ACHN (cell line): ENCODE measurements around the gene UBQLNL.

ENCODE experiments used
- DNase-seq: peaks from one replicate; pipeline ENCODE4 v3.0.0-alpha.2; 2015
- in situ Hi-C: cut with HindIII; loops from 2 replicates; pipeline ENCODE4 v1.10.0; 2017; ENCODE audit warnings: low sequenced_read_pairs, low pct_ligation_motif_present, low pct_unique_long_range_greater_than_20kb

The UBQLNL gene

DNA sequence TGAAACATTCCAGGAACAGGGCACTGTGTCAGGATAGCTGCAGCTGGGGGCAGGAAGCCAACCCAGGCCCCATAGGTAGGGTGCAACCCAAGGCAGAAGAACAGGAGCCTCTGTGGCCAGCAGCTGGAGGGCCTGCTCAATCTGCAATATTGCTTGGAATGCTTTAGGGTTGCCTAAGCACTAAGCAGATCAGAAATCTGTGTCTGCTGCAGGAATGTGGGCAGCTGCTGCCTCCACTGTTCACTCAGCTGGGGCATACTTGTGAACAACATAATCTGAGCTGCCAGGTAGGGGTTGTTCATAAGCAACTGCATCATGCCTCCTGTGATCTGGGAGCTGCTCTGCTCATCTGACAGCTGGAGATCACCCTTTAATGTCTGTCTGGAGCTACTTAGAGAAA, 1.7 kb downstream of the UBQLNL start:
- no peak for DNase-seq
- in situ Hi-C loops, result no loop called here

GRCh38 chr11:5509803-5510202, 6.7 kb downstream of the UBQLNL start, which contains the start of gene UBQLN3:
UBQLN3 (minus strand) TSS chr11:5509957; CDS start chr11:5509558, 399 bp downstream.
- DNase-seq, result no peak
- in situ Hi-C loops, result no loop called here

DNA sequence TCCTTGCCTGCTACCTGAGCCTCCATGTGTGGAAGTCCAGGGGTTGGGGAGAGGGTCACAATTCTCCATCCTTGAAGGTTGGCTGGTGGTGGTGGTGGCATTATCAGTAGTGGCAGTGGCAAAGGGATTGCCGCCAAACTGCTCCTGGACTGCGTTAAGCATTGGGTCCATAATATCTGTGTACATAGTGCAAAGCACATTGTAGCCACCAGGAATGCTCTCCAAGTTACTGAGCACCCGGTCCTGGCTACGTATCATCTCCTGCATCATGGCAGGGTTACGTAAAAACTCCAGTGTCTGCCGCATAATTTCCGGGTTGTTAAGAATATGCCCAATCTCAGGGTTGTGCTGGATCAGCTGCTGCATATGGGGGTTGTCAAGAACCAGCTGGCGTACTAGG, 7.9 kb downstream of the UBQLNL start:
- no peak for DNase-seq
- in situ Hi-C loops, result no loop called here

- in situ Hi-C loops, result no loop called here
These were observed 8.6 kb downstream of the UBQLNL start for GRCh38 chr11:5507933-5508305.

GRCh38 chr11:5507177-5507932, 9.1 kb downstream of the UBQLNL start:
- in situ Hi-C loops, result no loop called here
- DNase-seq, result no peak

More at GRCh38 chr11:5507933-5508305, 8.6 kb downstream of the UBQLNL start:
- no peak for DNase-seq

- DNase-seq, result no peak
- in situ Hi-C loops, result no loop called here
These were observed 11.0 kb downstream of the UBQLNL start for GRCh38 chr11:5505363-5506048.

DNA sequence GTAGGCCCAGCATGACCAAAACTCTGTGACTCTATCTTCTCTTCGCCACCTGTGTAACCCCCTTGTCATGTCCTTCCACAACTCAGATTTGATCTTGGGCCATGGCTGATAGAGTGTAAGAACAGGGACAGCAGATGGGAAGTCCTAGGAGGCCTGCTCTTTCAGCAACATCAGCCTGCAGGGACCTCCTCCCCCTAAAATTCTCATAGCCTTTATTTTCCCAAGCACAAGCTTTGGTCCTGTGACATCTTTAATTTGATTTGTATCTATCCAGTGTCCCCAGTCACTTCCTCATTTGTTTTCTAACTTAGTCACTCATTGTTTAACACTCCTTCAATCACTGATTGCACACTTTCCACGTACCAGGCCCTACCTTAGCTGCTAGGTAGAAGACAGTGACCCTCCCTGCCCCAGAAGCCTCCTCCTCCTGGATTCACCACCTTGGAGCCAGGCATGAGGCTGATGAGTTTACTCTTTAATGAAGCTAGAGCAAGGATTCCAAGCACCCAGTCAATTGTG, 12.0 kb downstream of the UBQLNL start:
- DNase-seq, result no peak
- in situ Hi-C loops, result no loop called here

DNA sequence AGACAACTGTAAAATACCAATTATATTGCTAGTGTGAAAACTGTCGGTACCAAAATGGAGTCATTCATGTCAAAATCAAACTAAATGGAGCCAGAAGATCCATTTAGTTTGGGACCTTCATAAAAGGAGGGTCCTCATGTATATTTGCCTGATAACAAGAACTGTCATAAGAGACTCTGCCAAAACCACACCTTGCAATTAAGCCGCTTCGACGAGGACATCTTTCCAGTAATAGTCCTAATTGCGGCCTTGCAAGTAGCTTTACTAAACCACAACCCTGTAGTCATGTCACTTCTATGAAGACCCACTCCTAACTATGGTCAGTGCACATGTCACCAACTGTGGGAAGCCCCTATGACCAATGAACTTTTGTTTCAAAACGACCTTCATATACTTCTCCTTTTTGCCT, 16.1 kb downstream of the UBQLNL start:
- DNase-seq, result no peak
- in situ Hi-C loops, result no loop called here

GRCh38 chr11:5499671-5500070, 16.8 kb downstream of the UBQLNL start:
- in situ Hi-C loops, result no loop called here

GRCh38 chr11:5489576-5490357, 26.7 kb downstream of the UBQLNL start:
- in situ Hi-C loops, result no loop called here
- DNase-seq, result no peak

More at GRCh38 chr11:5499671-5500070, 16.8 kb downstream of the UBQLNL start:
- DNase-seq, result no peak

- no peak for DNase-seq
- in situ Hi-C loops, result no loop called here
These were observed 27.6 kb downstream of the UBQLNL start for GRCh38 chr11:5488798-5489399.

DNA sequence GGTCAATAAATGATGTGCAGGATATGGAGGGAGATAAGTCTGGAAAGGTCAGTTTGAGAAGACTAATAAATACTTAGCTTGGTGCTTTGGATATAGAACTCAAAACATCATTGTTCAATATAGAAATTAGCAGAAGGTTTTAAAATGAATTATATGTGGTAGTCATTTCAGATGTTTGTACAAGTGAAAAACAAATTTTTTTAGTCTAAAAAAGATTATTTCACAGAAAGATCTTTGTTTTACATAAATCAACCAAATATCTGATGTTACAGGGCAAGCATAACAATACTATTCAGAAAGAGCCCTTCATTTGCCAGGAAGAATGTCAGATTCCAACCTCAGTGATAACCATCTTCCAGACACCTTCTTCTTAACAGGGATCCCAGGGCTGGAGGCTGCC, 28.1 kb downstream of the UBQLNL start, which contains the start of gene OR52D1:
TSS of gene OR52D1 (plus strand) at position 301 of the 400 bp plus-strand sequence. CDS start at position 323, 22 bp downstream.
- in situ Hi-C loops, result no loop called here
- no peak for DNase-seq

DNA sequence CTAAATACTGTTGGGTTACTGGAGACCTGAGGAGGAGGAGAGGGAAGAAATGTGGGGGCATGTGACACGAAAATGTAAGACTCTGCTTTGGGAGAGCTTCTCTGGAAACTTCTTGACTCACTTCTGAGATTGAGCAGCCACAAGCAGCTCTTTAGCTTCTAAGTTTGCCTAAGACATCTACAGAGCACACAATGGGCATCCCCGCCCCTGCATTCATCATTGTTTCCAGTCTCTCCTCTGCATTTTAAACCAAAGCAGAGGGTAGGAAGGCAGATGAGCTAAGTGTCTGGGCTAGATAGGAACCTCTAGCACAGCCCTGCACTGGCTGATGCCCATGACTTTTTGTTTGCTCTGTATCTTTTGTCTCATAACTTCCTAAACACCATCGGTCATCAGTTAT, 30.1 kb downstream of the UBQLNL start:
- DNase-seq, result no peak
- in situ Hi-C loops, result no loop called here

GRCh38 chr11:5486003-5486402, 30.5 kb downstream of the UBQLNL start:
- in situ Hi-C loops, result no loop called here
- DNase-seq, result no peak

DNA sequence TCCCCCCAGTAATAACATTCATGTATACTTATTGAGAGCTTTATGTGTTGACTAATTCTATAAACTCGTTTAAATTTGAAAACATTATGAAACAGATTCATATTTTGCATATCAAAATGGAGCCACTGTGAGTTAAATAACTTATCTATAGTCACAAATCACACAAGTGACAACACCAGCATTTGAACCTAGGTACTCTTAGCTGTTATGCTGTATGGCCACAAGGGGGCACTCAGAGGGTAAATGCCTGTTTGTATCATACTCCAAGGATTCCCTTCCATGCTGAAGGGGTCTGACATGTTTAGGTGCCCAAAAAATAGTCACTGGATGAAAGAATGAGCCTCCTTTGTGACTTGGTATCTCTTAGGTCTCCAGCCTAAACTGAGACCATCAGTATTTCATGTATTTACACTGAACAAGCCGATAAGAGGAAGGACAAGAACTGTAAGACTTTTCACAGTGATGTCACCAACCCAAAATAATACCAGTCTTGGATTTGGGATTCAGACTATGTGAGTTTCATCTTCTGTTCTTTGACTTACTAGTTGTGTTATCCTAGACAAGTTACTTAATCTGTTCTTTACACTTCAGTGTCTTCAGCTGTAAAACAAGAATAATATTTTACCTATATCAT, 40.2 kb downstream of the UBQLNL start:
- in situ Hi-C loops, result no loop called here
- DNase-seq, result peak; percentile 50

- in situ Hi-C loops, result no loop called here
- DNase-seq, result no peak
These were observed 42.6 kb downstream of the UBQLNL start for GRCh38 chr11:5473921-5474320.

GRCh38 chr11:5467527-5467926, 49.0 kb downstream of the UBQLNL start:
- DNase-seq, result no peak
- in situ Hi-C loops, result no loop called here
